Uterus (tissue), 2 donors: ENCODE data around the gene B4GALT7.

ENCODE experiments used
- CTCF ChIP-seq, 4 experiments: fragments of 200-600 bp in 2 of 4; fragments of 450-650 bp in 2 of 4; sonication (generic) in 2 of 4; IDR thresholded peaks; one replicate each; pipeline ENCODE4 v1.5.1; 2016 to 2019; ENCODE audit warnings: antibody characterized with exemption in 4 of 4, mild to moderate bottlenecking in 2 of 4, moderate library complexity in 1 of 4
- POLR2A ChIP-seq, 2 donors: fragments of 450-650 bp; IDR thresholded peaks; one replicate each; pipeline ENCODE4 v1.6.1; 2016; ENCODE audit warnings: antibody characterized with exemption in 2 of 2, mild to moderate bottlenecking in 1 of 2, moderate library complexity in 1 of 2

- no peak for TF ChIP-seq CTCF (IDR thresholded peaks at IDR 0.05)
- TF ChIP-seq POLR2A (IDR thresholded peaks at IDR 0.05), result no peak
Observed at GRCh38 chr5:177604116-177604521, 4.2 kb downstream of the B4GALT7 start.
